ENCODE data around the gene FCGBP.
"Not testable (repeated sequence)": the region's sequence is repeated elsewhere in the genome, so short reads cannot be mapped to it uniquely, and the experiment has no call there.

The FCGBP gene

DNA sequence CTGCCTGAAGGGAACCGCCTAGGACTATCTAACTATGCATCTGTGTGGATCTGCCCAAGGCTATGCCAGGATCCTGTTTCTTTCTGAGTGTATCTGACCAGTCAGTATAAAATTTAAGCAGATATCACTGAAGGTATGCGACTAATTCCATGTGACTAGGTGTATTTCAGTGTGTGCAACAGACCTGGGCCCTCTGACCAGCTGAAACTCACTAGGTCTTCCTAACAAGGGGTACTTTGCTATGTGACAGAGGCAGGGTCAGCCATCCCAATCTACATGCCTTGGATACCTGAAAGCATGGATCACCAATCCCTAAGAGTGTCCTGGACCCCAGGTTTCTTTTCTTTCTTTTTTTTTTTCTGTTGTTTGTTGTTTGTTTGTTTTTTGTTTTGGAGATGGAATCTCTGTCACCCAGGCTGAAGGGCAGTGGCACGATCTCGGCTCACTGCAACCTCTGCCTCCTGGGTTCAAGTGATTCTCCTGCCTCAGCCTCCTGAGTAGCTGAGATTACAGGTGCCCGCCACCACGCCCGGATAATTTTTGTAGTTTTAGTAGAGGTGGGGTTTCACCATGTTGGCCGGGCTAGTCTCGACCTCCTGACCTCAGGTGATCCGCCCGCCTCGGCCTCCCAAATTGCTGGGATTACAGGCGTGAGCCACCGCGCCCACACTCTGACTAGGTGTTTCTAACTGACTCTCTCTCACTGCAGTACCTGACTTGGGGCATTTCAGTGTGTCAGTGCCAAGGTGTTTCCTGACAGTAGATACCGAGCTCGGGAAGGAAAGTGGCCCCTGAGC is 43.5 kb downstream of the FCGBP start:
- no peak for DNase-seq (ENCODE audit: low read depth)

DNA sequence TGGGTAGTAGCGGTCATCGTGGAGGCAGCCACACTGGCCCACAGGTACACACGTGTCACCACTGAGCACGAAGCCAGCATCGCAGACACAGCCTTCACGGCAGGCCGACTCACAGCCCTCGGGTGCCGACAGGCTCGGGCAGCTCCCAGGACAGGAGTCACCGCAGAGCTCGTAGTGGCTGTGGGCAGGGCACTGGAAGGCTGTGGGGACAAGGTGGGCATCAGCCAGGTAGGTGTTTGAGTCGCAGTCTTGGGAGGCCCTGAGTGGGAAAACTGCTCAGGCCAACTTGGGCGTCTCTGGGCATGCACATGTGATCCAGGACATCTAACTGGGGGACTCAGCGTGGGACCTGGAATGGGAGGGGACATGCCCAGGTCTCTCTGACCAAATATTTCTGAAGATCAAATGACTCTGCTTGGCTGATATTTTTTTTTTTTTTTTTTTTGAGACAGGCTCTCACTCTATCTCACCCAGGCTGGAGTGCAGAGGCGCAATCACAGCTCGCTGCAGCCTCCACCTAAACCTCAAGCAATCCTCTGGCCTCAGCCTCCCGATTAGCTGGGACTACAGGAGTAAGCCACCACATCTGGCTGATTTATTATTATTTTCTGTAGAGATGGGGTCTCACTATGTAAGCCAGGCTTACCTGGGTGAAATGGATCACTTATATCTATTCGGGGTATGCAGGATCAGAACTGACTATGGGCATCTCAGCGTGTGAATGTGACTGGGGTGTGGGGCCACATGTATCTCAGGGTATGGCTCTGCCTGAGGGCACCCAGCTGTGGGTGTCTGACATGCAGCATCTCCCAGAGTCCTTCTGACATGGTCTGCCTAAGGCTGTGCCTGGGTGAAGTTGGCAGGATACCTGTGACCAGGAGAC is 44.3 kb downstream of the FCGBP start:
- not testable (repeated sequence) for DNase-seq (ENCODE audit: low read depth)

DNA sequence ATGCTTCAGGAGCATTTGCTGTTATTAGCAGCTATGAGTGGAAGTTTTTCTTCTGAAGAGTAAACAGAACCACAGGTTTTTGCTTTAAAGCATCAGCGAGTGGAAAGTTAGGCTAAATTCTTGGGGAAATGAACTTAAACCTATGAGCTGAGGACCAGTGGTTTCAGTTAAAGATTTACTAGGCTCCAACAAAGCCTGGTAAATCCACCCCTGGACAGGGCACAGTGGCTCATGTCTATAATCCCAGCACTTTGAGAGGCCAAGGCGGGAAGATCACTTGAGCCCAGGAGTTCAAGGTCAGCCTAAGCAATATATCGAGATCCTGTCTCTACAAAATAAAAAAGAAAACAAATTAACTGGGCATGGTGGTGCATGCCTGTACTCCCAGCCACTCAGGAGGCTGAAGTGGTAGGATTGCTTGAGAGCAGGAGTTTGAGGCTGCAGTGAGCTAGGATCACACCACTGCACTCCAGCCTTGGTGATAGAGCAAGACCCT is 46.9 kb downstream of the FCGBP start:
- not testable (repeated sequence) for DNase-seq (ENCODE audit: low read depth)

DNA sequence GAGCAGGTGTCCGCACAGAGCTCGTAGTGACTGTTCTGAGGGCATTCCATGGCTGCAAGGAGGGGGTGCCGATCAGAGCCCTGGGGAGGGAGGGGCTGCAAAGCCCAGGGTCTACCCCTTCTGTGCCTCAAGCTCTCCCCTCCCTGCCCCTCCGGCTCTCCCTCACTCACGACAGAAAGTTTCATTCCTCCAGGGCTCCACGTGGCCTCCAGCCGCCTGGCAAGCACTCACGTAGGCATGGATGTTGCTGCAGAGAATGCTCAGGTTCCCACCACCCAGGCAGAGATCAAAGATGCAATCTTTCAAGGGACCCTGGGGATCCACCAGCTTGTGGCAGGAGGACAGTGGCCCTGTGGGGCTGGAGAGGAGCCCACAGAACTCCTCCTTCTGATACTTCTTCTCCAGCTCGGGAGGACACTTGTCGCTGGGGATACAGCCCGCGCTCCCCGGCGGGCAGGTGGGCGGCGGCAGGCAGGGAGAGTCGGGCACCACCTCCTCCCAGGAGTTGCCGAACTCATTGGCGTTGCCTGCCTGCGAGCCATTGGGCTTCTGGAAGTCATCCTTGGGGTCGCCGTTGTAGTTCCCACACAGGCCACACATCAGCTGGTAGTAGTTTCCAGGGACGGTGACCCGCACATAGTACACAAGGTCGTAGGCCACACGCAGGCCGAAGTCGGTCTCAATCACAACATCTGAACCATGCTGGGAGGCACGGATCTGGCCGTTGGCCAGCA is 48.4 kb downstream of the FCGBP start:
- not testable (repeated sequence) for DNase-seq (ENCODE audit: low read depth)

DNA sequence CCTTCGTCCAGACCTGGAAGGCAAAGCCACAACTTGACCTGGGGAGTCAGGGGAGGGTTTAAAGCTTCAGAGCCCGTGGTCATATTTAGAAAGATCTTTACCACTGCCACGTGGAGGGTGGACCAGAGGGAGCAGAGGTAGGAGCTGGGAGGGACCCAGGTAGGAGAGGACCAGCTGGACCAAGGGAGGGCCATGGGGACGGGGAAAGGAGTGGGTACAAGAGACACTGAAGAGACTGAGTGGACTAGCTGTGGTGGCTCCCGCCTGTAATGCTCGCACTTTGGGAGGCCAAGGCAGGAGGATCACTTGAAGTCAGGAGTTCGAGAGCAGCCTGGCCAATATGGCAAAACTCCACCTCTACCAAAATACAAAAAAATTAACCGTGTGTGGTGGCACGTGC is 49.7 kb downstream of the FCGBP start:
- not testable (repeated sequence) for DNase-seq (ENCODE audit: low read depth)

Measured in activated T-cell treated with anti-CD3 and anti-CD28 coated beads for 48 hours (primary cell).